GM19025 (cell line): Measurements from ENCODE around the gene FREY1.
A peak's percentile ranks its signal among the peaks of the same experiment; 100 is the strongest.
"Not testable (repeated sequence)": the region's sequence is repeated elsewhere in the genome, so short reads cannot be mapped to it uniquely, and the experiment has no call there.

Experiments
- ATAC-seq: cut with Tn5 transposase; IDR thresholded peaks from one replicate; pipeline ENCODE4 v1.9.1; 2021; ENCODE audit warnings: mild to moderate bottlenecking, low read depth, moderate library complexity; ENCODE audit not compliant: unreplicated experiment

Gene FREY1

DNA sequence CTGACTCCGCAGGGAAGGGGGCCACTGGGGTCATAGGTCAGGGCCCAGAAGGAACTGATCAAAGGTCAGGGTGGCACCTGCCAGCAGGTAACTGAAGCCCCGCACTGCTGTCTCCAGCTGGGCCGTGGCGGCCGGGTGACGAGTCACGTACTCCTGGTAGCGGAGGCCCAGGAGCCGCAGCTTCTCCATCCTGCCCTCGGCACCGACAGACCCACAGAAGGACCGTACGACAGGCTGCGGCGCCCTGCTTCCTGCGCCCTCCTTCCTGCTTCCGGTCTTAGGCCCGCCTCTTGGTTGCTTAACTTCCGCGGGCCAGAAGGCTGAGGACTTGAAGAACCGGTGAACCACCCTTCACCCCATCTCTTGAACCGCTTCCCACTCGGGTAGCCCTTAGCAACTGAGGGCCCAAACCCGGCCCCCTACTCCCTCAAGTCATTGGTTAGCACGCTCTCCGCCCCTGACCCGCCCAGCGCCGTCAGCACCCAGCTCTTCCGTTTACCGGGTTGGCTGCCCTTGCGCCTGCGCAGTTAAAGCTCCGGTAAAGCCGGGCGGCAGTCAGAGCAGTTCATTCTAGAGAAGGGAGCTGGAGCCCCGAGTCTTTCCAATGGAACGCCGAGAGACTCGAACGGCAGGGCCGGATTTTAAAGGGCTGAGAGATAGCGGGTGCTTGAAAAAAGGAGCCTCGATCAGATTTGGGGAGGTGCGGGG lies 10.7 kb upstream of the FREY1 start, which contains the start of gene PEX16:
Gene PEX16 (minus strand): TSS at position 255 of the 708 bp plus-strand sequence. CDS start 66 bp downstream, at position 189.
- ATAC-seq = peak; percentile 86

DNA sequence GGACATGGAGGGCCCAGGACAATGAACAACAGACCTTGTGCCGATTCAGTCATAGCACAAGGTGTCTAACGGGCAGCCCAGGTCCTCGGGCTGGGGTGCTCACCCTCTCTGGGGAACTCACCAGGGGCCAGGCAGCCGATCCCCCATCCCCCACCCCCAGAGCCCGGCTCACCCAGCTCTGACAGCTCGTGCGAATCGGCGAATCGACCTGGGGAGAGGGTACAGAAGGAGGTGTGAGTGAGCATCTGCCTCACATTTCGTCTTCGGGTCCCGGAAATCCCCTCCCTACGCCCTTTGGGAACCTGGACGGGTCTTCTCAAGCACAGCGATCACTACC lies 10.2 kb upstream of the FREY1 start:
- no peak for ATAC-seq

- ATAC-seq = no peak
Measured at GRCh38 chr11:45915446-45915845, 8.4 kb upstream of the FREY1 start.

GRCh38 chr11:45913942-45914635 lies 7.0 kb upstream of the FREY1 start:
- no peak for ATAC-seq

GRCh38 chr11:45913514-45913913 lies 6.4 kb upstream of the FREY1 start:
- ATAC-seq = no peak

DNA sequence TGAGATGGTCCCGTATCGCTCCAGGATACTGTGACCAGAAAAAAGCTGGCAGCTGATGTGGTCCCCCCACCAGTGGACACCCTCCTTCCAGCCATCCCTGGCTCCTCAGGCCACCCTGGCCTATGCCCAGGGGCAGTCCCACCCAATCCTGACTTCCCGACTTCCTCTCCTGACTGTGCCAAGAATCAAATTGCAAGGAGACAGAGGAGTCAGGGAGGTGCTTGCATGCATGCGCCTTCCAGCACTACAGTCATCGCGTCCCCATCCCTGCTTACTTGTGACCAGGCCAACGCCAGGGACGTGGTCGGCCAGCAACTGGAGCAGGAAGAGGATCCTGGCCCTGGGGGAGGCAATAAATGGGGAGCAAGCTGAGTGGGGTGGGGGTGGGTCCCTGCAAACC lies 3.6 kb upstream of the FREY1 start:
- no peak for ATAC-seq

DNA sequence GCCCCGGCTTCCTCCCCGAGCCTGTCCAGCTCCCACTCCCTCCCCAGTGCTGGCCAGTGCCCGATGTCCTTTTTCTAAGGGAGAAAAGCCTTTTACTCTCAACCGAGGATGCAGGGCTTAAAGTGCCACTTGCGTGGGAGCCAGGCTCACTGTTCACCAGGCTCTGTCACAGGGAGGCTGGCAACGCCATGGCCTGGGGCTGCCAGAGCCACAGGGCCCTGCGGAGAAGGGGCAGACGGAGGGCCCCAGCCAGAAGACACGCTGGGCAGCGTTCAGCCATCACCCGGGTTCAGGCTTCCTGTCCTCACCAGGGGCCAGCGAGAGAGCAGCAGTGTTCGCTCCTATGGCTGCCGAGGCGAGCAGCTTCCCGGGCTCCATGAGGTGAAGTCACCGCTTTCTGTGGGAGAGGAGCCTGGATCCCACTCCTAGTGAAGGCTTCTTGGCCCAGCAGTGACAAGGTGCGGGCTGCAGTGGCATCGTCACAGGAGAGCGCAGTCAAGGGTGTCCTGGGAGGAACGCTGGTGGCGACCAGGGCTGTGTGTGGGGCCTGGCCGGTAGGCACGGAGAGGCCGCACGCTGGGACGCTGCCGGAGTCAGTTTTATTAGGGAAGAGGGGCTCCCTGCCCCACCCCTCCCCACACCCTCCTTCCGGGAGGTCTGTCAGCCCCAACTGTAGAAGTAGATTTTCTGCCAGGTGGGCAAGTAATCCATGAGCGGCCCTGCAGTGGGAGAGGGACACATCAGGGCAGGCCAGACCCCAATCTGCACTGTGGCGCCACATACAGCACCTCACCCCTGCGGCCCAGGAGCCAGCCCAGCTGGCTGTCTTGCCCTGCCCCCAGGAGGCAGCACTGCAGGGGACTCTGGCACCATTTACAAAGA lies 2.8 kb upstream of the FREY1 start:
- ATAC-seq = no peak

DNA sequence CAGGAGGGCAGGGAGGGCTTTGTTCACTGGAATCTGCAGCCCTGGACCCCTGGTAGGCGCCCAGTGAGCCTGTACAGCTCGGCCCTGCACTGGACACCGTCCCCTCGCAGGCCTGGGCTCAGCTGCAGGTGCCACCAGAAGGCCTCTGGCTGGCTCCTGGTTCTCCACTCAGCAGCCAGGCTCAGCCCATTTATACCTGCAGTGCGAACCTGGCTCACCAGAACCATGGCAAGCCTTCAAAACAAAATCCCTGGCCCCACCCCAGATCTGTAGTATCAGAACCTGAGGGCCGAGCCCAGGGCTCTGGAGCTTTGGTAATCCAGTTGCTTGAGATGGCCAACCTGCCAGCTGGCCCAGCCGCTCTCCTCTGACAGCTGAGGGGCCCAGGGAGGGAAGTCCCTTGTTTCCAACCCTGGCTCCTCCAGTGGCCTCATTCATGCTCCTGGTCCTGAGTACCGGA lies 870 bp upstream of the FREY1 start:
- no peak for ATAC-seq

DNA sequence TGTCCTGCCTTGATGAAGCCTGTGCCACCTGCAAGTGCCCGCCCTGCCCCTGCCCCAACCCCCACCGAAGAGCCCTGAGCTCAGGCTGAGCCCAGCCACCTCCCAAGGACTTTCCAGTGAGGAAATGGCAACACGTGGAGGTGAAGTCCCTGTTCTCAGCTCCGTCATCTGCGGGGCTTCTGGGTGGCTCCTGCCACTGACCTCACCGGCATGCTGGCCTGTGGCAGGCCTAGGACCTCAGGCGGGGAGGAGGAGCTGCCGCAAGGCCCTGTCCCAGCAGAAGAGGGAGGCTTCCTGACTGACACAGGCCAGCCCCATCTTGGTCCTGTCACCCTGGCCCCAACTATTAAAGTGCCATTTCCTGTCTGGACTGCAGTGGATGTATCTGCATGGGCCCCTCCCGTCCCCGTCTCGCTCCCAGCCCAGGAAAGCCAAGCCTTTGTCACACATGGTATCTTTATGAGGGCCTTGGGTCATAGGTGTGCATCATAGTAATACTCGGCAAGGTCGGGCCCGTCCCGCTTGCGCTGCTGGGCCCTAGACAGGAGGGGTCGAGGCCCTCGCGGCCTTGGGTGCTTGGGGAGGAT lies 882 bp downstream of the FREY1 start:
- ATAC-seq = no peak

DNA sequence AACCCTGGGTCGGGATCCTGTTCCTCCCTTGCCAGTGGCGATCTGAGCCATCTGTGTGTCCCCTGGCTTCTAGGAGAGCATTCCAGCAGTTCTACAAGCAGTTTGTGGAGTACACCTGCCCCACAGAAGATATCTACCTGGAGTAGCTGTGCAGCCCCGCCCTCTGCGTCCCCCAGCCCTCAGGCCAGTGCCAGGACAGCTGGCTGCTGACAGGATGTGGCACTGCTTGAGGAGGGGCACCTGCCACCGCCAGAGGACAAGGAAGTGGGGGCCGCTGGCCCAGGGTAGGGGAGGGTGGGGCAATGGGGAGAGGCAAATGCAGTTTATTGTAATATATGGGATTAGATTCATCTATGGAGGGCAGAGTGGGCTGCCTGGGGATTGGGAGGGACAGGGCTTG lies 1.5 kb downstream of the FREY1 start:
- ATAC-seq = not testable (repeated sequence)

DNA sequence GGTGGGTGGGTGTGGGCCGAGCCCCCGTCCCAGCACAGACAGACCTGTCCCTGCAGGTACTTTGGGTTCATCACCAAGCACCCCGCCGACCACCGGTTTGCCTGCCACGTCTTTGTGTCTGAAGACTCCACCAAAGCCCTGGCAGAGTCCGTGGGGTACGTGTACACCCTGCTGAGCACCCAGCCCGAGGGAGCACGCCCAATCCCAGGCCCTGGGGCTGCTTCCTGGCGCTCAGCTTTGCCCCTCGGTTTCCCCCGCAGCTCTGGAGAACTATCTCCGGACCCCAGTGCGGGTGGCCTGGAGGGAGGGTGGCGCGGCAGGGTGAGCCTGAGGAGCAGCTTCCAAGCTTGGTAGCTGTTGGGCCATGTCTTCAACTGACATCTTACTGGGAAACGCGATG lies 2.0 kb downstream of the FREY1 start:
- no peak for ATAC-seq

DNA sequence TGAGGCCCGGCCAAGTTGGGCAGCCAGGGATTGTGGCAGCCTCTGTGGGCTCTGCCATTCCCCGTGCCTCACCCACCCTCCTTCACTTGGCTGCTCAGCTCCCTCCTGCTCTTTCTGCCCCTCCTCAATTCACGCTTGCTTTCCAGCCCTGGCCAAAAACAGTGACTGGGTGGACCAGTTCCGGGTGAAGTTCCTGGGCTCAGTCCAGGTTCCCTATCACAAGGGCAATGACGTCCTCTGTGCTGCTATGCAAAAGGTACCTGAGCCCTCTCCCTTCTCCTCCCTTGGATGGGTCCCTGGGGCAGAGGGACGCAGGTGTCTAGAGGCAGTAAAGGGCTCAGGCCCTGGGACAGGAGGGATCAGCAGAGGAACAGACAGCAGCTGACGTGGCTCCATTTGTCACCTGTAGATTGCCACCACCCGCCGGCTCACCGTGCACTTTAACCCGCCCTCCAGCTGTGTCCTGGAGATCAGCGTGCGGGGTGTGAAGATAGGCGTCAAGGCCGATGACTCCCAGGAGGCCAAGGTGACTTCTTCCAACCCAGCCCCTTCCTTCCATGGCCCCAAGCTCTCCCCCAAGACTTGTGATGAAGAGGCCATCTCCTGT lies 2.7 kb downstream of the FREY1 start:
- ATAC-seq = no peak

DNA sequence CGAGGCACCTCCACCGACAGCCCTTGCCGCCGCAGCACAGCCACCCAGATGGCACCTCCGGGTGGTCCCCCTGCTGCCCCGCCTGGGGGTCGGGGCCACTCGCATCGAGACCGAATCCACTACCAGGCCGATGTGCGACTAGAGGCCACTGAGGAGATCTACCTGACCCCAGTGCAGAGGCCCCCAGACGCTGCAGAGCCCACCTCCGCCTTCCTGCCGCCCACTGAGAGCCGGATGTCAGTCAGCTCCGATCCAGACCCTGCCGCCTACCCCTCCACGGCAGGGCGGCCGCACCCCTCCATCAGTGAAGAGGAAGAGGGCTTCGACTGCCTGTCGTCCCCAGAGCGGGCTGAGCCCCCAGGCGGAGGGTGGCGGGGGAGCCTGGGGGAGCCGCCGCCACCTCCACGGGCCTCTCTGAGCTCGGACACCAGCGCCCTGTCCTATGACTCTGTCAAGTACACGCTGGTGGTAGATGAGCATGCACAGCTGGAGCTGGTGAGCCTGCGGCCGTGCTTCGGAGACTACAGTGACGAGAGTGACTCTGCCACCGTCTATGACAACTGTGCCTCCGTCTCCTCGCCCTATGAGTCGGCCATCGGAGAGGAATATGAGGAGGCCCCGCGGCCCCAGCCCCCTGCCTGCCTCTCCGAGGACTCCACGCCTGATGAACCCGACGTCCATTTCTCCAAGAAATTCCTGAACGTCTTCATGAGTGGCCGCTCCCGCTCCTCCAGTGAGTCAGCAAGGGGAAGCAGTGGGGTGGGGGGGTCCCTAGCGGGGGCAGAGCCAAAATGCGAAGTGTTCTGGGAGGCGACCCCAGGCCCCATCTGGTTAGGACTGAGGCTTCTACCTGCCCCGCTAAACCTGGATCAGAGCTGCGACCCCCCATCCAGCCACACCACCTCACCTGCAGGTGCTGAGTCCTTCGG lies 4.4 kb downstream of the FREY1 start:
- no peak for ATAC-seq

DNA sequence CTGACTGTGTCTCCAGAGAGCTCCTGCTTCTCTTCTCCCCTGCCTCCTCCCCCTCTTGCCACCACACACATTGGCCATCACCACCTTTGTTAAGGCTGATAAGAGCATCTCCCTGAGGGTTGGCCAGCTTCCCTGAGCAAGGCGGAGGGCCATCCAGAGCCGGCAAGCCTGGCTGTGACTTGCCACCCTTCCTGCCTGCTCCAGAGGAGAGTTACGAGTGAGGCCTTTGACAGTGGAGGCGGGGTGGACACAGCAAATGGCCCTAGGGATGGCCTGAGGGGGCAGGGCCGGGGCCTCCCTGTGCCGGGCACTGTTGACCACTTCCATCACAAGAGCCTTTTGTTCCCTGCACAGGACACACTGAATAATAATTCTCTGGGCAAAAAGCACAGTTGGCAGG lies 5.4 kb downstream of the FREY1 start:
- ATAC-seq = no peak

DNA sequence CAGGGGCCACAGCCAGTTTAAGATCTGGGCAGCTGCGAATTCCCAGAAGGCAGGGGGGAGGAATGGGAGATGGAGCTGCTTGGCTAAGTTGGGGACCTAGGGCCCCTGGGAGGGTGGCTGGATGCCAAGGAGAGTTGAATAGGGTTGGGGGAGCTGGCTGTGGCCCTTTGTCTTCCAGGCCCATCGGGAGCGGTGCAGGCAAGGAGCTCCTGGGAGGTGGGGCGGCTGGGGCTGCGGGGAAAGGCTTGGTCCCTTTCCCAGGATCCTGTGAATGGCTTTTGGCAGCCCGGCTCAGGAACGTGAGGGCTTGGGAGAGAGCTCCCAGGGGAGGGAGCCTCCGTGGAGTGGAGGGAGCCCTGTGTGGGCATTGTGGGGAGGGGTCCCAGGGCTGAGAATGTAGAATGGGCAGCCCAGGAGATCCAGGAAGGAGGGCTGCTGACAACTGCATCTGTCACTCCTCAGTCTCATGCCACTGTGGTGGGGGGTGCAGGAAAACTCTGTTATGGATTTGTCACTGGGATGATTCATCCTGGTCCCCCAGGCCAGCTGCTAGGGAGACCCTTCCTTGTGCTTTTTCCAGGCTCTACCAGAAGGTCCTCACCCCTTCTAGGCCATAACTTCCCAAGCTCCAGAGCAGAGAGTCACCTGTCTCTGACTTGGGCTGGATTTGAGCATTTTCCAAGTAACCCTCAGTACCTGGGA lies 6.0 kb downstream of the FREY1 start:
- no peak for ATAC-seq

GRCh38 chr11:45900175-45900800 lies 6.8 kb downstream of the FREY1 start:
- not testable (repeated sequence) for ATAC-seq

DNA sequence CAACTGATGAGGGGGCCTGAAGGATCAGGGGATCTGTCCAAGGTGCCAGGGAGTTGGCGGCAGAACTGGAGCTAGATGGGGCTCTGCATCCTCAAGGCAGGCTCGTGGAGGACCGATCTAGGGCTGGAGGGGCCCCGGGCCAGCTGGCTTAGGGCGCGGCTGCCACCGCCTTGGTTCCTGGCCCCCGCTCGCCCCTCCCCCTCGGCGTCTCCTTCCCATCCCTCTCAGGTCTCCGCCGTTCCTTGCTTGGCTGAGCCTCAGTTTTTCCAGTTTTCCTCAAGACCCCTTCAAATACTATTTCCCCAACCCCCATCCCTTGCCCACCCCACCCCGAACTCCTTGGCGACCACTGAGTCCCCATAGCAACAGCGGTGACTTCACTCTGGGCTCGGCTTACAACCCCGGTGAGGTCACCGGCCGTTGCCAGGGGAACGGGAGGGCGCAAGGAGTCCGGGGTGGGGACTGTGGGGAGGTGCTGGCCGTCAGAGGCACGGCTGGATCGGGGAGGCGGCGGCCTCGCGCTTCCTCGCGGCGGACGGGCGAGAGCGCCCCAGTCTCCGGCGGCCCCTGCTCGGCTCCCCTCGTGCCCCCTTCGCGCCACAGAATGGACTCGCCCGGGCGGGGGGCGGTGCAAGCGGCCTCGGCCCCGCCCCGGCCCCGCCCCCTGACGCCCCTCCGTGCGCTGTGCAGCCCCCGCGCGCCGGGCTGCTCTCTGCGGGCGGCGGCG lies 7.5 kb downstream of the FREY1 start:
- ATAC-seq = peak; percentile 74

DNA sequence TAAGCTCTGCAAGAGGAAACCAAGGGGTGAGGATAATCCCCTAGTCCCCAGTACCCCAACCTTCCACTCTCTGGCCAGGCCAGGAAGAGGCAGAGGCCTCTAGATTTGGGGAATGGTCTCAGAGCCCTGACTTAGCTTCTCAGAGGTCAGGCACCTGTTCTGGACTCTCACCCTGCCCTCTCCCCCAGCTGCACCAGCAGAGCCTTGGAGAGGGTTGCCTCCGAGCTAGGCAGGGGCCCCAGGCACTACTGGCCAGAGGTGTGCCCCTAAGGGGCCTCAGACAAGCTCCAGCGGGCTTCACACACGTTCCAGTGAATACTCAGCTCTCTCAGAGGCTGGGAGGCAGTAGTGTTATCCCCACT lies 8.0 kb downstream of the FREY1 start:
- ATAC-seq = no peak
